DND-41 (cell line): ENCODE data around the gene ANKS1A.

Experiments
- ATAC-seq: fragments of 200-7000 bp; cut with Tn5 transposase; 3 replicates; pipeline ENCODE4 v1.9.1; 2021; ENCODE audit warnings: low read depth; ENCODE audit not compliant: insufficient read depth
- DNase-seq: peaks from one replicate; pipeline ENCODE4 v3.0.0-alpha.2; 2020
- H2AFZ ChIP-seq: 2 replicates; pipeline ENCODE4 v1.6.0; 2012; ENCODE audit warnings: low read depth, low read length
- H3K27ac ChIP-seq: 2 replicates; pipeline ENCODE4 v1.5.1; 2012; ENCODE audit warnings: low read length, inconsistent platforms
- H3K27me3 ChIP-seq: fragments of 200-600 bp; sonication (generic); 2 replicates; pipeline ENCODE4 v1.6.0; 2012; ENCODE audit warnings: low read length, mild to moderate bottlenecking, inconsistent platforms; ENCODE audit not compliant: insufficient read depth, poor library complexity
- H3K36me3 ChIP-seq: 2 replicates; pipeline ENCODE4 v1.5.1; 2012; ENCODE audit warnings: low read length, inconsistent platforms; ENCODE audit not compliant: insufficient read depth
- H3K4me1 ChIP-seq: 2 replicates; pipeline ENCODE4 v1.5.1; 2012; ENCODE audit warnings: mild to moderate bottlenecking, low read length; ENCODE audit not compliant: insufficient read depth
- H3K4me2 ChIP-seq: 2 replicates; pipeline ENCODE4 v1.6.0; 2012; ENCODE audit warnings: mild to moderate bottlenecking, moderate library complexity, low read length, inconsistent platforms; ENCODE audit not compliant: insufficient read depth
- H3K4me3 ChIP-seq, 2 experiments: fragments of 200-600 bp in 1 of 2; shearing (Covaris generic) in 1 of 2; 2 replicates each; pipeline ENCODE4 v1.5.1; 2012 to 2016; ENCODE audit warnings: inconsistent platforms in 2 of 2, low read length in 2 of 2, mild to moderate bottlenecking in 2 of 2, low read depth in 1 of 2, moderate library complexity in 1 of 2
- H3K79me2 ChIP-seq: 2 replicates; pipeline ENCODE4 v1.6.0; 2012; ENCODE audit warnings: low read length, inconsistent platforms; ENCODE audit not compliant: insufficient read depth
- H3K9ac ChIP-seq: 2 replicates; pipeline ENCODE4 v1.6.0; 2012; ENCODE audit warnings: low read depth, mild to moderate bottlenecking, inconsistent platforms, low read length, moderate library complexity
- H3K9me3 ChIP-seq: 2 replicates; pipeline ENCODE4 v1.5.1; 2012; ENCODE audit warnings: low read length, moderate library complexity, mild to moderate bottlenecking, inconsistent platforms; ENCODE audit not compliant: insufficient read depth, severe bottlenecking
- H4K20me1 ChIP-seq: 2 replicates; pipeline ENCODE4 v1.6.0; 2012; ENCODE audit warnings: low read length; ENCODE audit not compliant: insufficient read depth
- EZH2 ChIP-seq: IDR thresholded peaks from 3 replicates; pipeline ENCODE4 v1.6.1; 2012; ENCODE audit warnings: borderline replicate concordance, low read depth, mild to moderate bottlenecking, moderate library complexity, low read length, inconsistent platforms; ENCODE audit not compliant: severe bottlenecking
- TF ChIP-seq, protein P1 (sequence below): IDR thresholded peaks from 2 replicates; pipeline ENCODE4 v1.5.1; 2012; ENCODE audit warnings: borderline replicate concordance, low read length, moderate library complexity, mild to moderate bottlenecking; ENCODE audit not compliant: poor library complexity, severe bottlenecking; ENCODE audit errors: extremely low read depth

Gene ANKS1A

DNA sequence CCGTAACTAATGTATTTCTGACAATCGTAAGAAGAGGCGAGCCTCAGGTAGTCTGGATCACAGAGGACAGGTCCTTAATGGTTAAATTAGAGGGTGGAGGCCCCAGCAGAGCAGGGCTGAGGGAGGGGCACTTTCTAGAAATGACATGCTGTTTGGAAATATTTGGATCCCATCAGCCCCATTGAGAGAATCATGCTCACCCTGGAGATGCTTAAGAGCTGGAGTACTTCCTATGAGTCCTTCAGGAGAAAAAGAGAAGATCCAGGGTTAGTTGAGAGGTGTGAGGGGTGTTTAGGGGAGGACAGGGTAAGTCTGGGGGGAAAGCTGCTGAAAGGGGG, 129.1 kb downstream of the ANKS1A start:
- ATAC-seq (no peak), DNase-seq (no peak)
- no peaks in the 10 kb centered on the region for H3K79me2 ChIP-seq
- H3K9ac ChIP-seq = no peak overlapping the region
- H3K4me3 ChIP-seq = no peak overlapping the region
- H3K9me3 ChIP-seq = no peaks in the 10 kb centered on the region
- no peak overlapping the region for H2AFZ ChIP-seq
- no peaks in the 10 kb centered on the region for H3K4me1 ChIP-seq
- H3K36me3 ChIP-seq = peaks cover 18% of the 10 kb centered on the region
- no peak for TF ChIP-seq EZH2
- TF ChIP-seq, protein P1, sequence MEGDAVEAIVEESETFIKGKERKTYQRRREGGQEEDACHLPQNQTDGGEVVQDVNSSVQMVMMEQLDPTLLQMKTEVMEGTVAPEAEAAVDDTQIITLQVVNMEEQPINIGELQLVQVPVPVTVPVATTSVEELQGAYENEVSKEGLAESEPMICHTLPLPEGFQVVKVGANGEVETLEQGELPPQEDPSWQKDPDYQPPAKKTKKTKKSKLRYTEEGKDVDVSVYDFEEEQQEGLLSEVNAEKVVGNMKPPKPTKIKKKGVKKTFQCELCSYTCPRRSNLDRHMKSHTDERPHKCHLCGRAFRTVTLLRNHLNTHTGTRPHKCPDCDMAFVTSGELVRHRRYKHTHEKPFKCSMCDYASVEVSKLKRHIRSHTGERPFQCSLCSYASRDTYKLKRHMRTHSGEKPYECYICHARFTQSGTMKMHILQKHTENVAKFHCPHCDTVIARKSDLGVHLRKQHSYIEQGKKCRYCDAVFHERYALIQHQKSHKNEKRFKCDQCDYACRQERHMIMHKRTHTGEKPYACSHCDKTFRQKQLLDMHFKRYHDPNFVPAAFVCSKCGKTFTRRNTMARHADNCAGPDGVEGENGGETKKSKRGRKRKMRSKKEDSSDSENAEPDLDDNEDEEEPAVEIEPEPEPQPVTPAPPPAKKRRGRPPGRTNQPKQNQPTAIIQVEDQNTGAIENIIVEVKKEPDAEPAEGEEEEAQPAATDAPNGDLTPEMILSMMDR = no peak
- H4K20me1 ChIP-seq = no peaks in the 10 kb centered on the region
- H3K27ac ChIP-seq = no peak overlapping the region
- H3K4me2 ChIP-seq = no peak overlapping the region
- no peaks in the 10 kb centered on the region for H3K27me3 ChIP-seq

DNA sequence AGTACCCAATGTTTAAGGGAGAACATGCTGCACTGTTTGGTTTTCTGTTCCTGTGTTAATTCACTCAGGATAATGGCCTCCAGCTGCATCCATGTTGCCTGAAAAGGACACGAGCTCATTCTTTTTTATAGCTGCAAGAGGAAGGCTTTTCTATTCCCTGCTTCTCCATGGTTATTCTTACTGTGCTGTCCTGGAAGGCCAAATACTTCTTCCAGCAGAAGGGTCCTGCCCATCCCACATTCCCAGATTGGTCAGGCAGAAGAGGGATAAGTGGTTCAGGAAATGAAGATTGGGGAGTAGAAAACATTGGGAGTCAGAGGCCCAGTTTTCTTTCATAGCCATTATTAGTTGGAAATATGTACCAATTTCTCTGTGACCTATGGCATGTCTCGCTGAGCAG, 129.7 kb downstream of the ANKS1A start:
- H3K27ac ChIP-seq = no peak overlapping the region
- no peaks in the 10 kb centered on the region for H4K20me1 ChIP-seq
- H3K9ac ChIP-seq = no peak overlapping the region
- ATAC-seq (no peak), DNase-seq (no peak)
- H3K27me3 ChIP-seq = no peaks in the 10 kb centered on the region
- H3K4me1 ChIP-seq = no peaks in the 10 kb centered on the region
- H3K36me3 ChIP-seq = peaks cover 18% of the 10 kb centered on the region
- TF ChIP-seq, protein P1 = no peak
- TF ChIP-seq EZH2 = no peak
- no peak overlapping the region for H2AFZ ChIP-seq
- no peaks in the 10 kb centered on the region for H3K79me2 ChIP-seq
- H3K9me3 ChIP-seq = no peaks in the 10 kb centered on the region
- H3K4me2 ChIP-seq = no peak overlapping the region
- no peak overlapping the region for H3K4me3 ChIP-seq

DNA sequence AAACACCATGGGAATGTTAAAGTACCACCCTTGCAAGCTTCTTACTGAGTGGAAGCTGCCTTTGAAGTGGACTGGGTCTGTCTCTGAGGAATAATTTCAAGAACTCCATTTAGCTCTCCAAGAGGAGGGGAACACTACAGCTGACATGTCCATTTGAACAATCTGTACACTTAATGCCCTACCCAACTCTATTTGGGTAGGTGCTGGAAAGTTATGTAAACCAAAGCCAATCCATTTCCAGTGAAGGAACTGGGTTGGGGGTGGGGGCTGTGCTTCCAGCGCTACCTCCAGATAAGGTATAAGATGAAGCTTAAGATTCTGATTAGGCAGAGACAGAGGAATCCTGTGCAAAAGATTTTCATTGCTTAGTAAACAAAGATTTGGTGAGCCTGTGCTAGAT, 130.1 kb downstream of the ANKS1A start:
- DNase-seq (no peak), ATAC-seq (no peak)
- no peak for TF ChIP-seq EZH2
- TF ChIP-seq, protein P1 = no peak
- Histone ChIP-seq H3K79me2 (no peaks in the 10 kb centered on the region), H3K36me3 (peaks cover 18% of the 10 kb centered on the region), H3K4me1 (no peaks in the 10 kb centered on the region), H4K20me1 (no peaks in the 10 kb centered on the region), H3K9ac (no peak overlapping the region), H3K9me3 (no peaks in the 10 kb centered on the region), H3K4me3 (no peak overlapping the region), H2AFZ (no peak overlapping the region), H3K27me3 (no peaks in the 10 kb centered on the region), H3K27ac (no peak overlapping the region), H3K4me2 (no peak overlapping the region)

DNA sequence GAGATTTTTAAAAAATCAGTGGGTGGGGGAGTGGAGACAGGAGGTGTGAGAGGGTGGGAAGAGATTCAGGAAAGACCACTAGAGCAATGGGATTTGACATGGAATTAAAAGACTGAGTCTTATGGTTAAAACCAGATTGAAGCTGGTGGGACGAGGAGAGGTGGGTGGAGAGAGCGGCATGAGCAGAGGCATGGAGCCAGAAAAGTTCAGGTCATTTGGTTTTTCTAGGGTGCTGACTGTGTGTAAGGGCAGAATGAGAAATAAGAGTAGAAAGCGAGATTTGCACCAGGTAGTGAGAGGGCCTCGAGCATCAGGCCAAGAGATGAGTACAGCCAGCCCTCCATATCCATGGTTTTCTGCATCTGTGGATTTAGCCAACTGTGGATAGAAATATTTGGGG, 130.8 kb downstream of the ANKS1A start:
- peaks cover 18% of the 10 kb centered on the region for H3K36me3 ChIP-seq
- TF ChIP-seq, protein P1 = no peak
- TF ChIP-seq EZH2 = no peak
- H3K79me2 ChIP-seq = no peaks in the 10 kb centered on the region
- H3K4me2 ChIP-seq = no peak overlapping the region
- no peaks in the 10 kb centered on the region for H3K9me3 ChIP-seq
- no peak overlapping the region for H3K27ac ChIP-seq
- no peaks in the 10 kb centered on the region for H3K4me1 ChIP-seq
- ATAC-seq (no peak), DNase-seq (no peak)
- no peak overlapping the region for H3K9ac ChIP-seq
- H2AFZ ChIP-seq = no peak overlapping the region
- no peak overlapping the region for H3K4me3 ChIP-seq
- no peaks in the 10 kb centered on the region for H3K27me3 ChIP-seq
- H4K20me1 ChIP-seq = no peaks in the 10 kb centered on the region
